Measurements from ENCODE around the gene MYCL. TPM values are rescaled to one million over a fixed set of nuclear protein-coding genes. Genes with fewer than 3 reads are reported as not detected.

Gene MYCL
- total and polyA plus RNA-seq, 2 of the 13 experiments (the other 11 are each of a cell fraction or from before 2014, with no cell fraction given) = 0.31 to 1.7 TPM

DNA sequence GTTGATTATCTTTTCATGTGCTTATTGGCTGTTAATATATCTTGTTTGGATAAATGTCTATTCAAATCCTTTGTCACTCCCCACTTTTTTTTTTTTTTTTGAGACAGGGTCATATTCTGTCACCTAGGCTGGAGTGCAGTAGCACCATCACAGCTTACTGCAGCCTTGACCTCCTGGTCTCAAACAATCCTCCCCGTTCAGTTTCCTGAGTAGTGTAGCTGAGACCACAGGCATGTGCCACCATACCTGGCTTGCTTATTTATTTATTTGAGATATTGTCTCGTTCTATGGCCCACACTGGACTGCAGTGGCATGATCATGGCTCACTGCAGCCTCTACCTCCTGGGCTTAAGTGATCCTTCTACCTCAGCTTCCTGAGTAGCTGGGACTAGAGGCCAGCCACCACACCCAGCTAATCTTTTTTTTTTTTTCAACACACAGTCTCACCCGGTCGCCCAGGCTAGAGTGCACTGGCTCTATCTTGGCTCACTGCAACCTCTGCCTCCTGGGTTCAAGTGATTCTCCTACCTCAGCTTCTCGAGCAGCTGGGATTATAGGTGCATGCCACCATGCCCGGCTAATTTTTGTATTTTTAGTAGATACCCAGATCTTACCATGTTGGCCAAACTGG is 13.9 kb upstream of the MYCL start (continued):
- TF ChIP-seq ZNF609 (CRISPR knock-in tag; IDR thresholded peaks at IDR 0.05; ENCODE audit: borderline replicate concordance) (no peak), ETV5 (CRISPR knock-in tag; IDR thresholded peaks at IDR 0.05; ENCODE audit: borderline replicate concordance) (peak; percentile 15; the same call in 1 of the 2 replicates), DZIP1 (CRISPR knock-in tag; IDR thresholded peaks at IDR 0.05) (no peak), NCOA5 (CRISPR knock-in tag; IDR thresholded peaks at IDR 0.05) (no peak), PAX8 (CRISPR knock-in tag; IDR thresholded peaks at IDR 0.05; ENCODE audit: borderline replicate concordance) (no peak), RARA (CRISPR knock-in tag; IDR thresholded peaks at IDR 0.05) (peak; percentile 57), TCF7L2 (IDR thresholded peaks at IDR 0.05; ENCODE audit: low read depth, low read length) (no peak), MED1 (CRISPR knock-in tag; IDR thresholded peaks at IDR 0.05) (0 out of 2 replicates have a peak, but pooled peaks have one; percentile 30), NFATC3 (CRISPR knock-in tag; IDR thresholded peaks at IDR 0.05) (no peak), JUN (CRISPR knock-in tag; IDR thresholded peaks at IDR 0.05) (no peak), ZNF572 (CRISPR knock-in tag; IDR thresholded peaks at IDR 0.05) (no peak), KDM4B (CRISPR knock-in tag; IDR thresholded peaks at IDR 0.05) (no peak), ZNF792 (CRISPR knock-in tag; IDR thresholded peaks at IDR 0.05) (no peak), HNF4A (CRISPR knock-in tag; IDR thresholded peaks at IDR 0.05) (peak; percentile 56), ZNF777 (CRISPR knock-in tag; IDR thresholded peaks at IDR 0.05) (no peak), ZNF512B (CRISPR knock-in tag; IDR thresholded peaks at IDR 0.05; ENCODE audit: borderline replicate concordance) (no peak), ZKSCAN5 (CRISPR knock-in tag; IDR thresholded peaks at IDR 0.05) (no peak), KMT2A (CRISPR knock-in tag; IDR thresholded peaks at IDR 0.05) (no peak)
- TF ChIP-seq, protein P1, sequence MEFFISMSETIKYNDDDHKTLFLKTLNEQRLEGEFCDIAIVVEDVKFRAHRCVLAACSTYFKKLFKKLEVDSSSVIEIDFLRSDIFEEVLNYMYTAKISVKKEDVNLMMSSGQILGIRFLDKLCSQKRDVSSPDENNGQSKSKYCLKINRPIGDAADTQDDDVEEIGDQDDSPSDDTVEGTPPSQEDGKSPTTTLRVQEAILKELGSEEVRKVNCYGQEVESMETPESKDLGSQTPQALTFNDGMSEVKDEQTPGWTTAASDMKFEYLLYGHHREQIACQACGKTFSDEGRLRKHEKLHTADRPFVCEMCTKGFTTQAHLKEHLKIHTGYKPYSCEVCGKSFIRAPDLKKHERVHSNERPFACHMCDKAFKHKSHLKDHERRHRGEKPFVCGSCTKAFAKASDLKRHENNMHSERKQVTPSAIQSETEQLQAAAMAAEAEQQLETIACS (CRISPR knock-in tag; IDR thresholded peaks at IDR 0.05) = no peak
